ENCODE measurements around the gene LAMB4.

The LAMB4 gene

GRCh38 chr7:108114117-108114841, 15.9 kb downstream of the LAMB4 start:
- H3K27ac ChIP-seq, result no peak overlapping the region
- intact Hi-C loops (cut with DNase I; ENCODE audit: low total_unique reads), result no loop called here
- H3K4me1 ChIP-seq, result no peaks in the 10 kb centered on the region

GRCh38 chr7:108112683-108113082, 17.5 kb downstream of the LAMB4 start:
- Histone ChIP-seq H3K4me1 (no peaks in the 10 kb centered on the region), H3K4me3 (no peak overlapping the region), H3K36me3 (no peaks in the 10 kb centered on the region), H3K27me3 (no peaks in the 10 kb centered on the region), H3K9me3 (no peaks in the 10 kb centered on the region), H3K27ac (no peak overlapping the region)
- no peak for DNase-seq
- intact Hi-C loops (cut with DNase I; ENCODE audit: low total_unique reads), result no loop called here
- TF ChIP-seq, protein P1, sequence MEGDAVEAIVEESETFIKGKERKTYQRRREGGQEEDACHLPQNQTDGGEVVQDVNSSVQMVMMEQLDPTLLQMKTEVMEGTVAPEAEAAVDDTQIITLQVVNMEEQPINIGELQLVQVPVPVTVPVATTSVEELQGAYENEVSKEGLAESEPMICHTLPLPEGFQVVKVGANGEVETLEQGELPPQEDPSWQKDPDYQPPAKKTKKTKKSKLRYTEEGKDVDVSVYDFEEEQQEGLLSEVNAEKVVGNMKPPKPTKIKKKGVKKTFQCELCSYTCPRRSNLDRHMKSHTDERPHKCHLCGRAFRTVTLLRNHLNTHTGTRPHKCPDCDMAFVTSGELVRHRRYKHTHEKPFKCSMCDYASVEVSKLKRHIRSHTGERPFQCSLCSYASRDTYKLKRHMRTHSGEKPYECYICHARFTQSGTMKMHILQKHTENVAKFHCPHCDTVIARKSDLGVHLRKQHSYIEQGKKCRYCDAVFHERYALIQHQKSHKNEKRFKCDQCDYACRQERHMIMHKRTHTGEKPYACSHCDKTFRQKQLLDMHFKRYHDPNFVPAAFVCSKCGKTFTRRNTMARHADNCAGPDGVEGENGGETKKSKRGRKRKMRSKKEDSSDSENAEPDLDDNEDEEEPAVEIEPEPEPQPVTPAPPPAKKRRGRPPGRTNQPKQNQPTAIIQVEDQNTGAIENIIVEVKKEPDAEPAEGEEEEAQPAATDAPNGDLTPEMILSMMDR (IDR thresholded peaks at IDR 0.05), result no peak

More at GRCh38 chr7:108114117-108114841, 15.9 kb downstream of the LAMB4 start:
- H3K27me3 ChIP-seq, result no peaks in the 10 kb centered on the region
- TF ChIP-seq, protein P1 (IDR thresholded peaks at IDR 0.05), result no peak
- no peaks in the 10 kb centered on the region for H3K9me3 ChIP-seq
- no peak for DNase-seq
- no peak overlapping the region for H3K4me3 ChIP-seq
- H3K36me3 ChIP-seq, result no peaks in the 10 kb centered on the region

GRCh38 chr7:108109221-108109908, 20.8 kb downstream of the LAMB4 start:
- H3K9me3 ChIP-seq, result no peaks in the 10 kb centered on the region
- H3K36me3 ChIP-seq, result no peaks in the 10 kb centered on the region
- H3K27me3 ChIP-seq, result no peaks in the 10 kb centered on the region
- H3K27ac ChIP-seq, result no peak overlapping the region
- intact Hi-C loops (cut with DNase I; ENCODE audit: low total_unique reads), result no loop called here
- H3K4me1 ChIP-seq, result no peaks in the 10 kb centered on the region
- DNase-seq, result no peak
- TF ChIP-seq, protein P1 (IDR thresholded peaks at IDR 0.05), result no peak
- H3K4me3 ChIP-seq, result no peak overlapping the region

DNA sequence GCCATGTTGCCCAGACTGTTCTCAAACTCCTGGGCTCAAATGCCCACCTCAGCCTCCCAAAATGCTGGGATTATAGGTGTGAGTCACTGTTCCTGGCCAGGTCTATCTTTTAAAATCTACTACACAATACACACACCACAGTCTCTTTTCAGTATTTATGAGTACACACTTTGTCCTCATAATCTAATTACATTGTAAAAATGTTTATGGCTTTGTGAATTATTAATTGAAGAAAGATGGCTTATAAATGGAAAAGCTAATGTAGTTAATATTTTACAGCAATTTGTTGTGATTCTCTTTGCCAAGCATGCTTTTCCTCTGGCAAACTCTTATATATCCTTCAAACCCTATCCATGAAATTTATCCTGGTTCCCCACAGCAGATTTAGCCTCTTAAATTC, 22.0 kb downstream of the LAMB4 start:
- no peak overlapping the region for H3K4me3 ChIP-seq
- TF ChIP-seq, protein P1 (IDR thresholded peaks at IDR 0.05), result no peak
- H3K36me3 ChIP-seq, result no peaks in the 10 kb centered on the region
- H3K27ac ChIP-seq, result no peak overlapping the region
- no peaks in the 10 kb centered on the region for H3K4me1 ChIP-seq
- intact Hi-C loops (cut with DNase I; ENCODE audit: low total_unique reads), result no loop called here
- H3K9me3 ChIP-seq, result no peaks in the 10 kb centered on the region
- no peak for DNase-seq
- no peaks in the 10 kb centered on the region for H3K27me3 ChIP-seq

DNA sequence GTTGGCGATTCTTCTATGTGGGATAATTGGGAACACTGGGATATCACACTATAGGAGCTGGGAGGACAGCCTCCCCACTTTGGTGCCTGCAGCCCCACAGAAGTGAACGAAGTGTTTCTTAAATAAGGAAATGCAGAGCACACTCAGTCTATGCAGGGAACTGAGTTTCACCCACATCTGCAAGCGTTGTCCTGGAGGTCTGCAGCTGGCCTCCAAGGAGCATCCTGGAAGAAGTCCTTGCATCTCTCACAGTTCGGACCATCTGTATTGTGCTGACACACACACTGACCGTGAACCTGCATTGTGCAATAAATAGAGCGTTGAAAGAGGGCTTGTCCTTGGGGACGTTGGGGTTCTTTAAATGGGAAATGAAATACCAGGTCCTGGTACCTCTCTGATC, 25.8 kb downstream of the LAMB4 start:
- Histone ChIP-seq H3K36me3 (no peaks in the 10 kb centered on the region), H3K27ac (no peak overlapping the region), H3K4me1 (no peaks in the 10 kb centered on the region), H3K4me3 (no peak overlapping the region), H3K9me3 (no peaks in the 10 kb centered on the region), H3K27me3 (no peaks in the 10 kb centered on the region)
- intact Hi-C loops (cut with DNase I; ENCODE audit: low total_unique reads), result no loop called here
- DNase-seq, result no peak
- TF ChIP-seq, protein P1 (IDR thresholded peaks at IDR 0.05), result no peak
